SIG-M5 treated with dmso at 0.1 percent for 504 hours (cell line): ENCODE results near the gene MAP3K5.
"Not testable (repeated sequence)": the region's sequence is repeated elsewhere in the genome, so short reads cannot be mapped to it uniquely, and the experiment has no call there.

Experiments
- DNase-seq: peaks from one replicate; lab custom pipeline; 2025; ENCODE audit not compliant: unreplicated experiment; lab: John Stamatoyannopoulos, UW

The MAP3K5 gene

DNA sequence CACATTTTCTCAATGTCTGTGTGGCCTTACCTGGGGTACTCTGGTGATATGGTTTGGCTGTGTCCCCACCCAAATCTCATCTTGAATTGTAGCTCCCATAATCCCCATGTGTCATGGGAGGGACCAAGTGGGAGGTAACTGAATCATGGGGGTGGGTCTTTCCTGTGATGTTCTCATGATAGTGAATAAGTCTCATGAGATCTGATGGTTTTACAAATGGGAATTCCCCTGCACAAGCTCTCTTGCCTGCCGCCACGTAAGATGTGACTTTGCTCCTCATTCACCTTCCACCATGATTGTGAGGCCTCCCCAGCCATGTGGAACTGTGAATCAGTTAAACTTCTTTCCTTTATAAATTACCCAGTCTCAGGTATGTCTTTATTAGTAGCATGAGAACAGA is 201.4 kb downstream of the MAP3K5 start:
- not testable (repeated sequence) for DNase-seq

DNA sequence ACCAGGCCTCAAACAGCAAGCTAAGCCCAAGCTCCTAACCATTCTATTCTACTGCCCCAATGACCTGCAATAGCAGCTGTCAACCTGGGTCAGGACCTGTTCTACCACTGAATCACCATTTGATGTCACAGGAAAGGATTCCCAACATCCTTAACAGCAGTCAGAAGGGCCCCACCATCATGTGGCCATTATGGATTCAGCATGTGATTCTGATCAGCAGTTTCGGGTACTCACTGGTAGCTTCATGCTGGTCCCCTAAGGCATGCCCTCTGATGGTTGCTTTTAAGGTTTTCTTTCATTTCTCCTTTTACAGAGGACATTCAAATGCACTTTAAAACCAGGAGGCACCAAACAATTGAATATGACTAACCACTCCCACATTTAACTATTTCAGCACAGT is 204.8 kb downstream of the MAP3K5 start:
- no peak for DNase-seq

DNA sequence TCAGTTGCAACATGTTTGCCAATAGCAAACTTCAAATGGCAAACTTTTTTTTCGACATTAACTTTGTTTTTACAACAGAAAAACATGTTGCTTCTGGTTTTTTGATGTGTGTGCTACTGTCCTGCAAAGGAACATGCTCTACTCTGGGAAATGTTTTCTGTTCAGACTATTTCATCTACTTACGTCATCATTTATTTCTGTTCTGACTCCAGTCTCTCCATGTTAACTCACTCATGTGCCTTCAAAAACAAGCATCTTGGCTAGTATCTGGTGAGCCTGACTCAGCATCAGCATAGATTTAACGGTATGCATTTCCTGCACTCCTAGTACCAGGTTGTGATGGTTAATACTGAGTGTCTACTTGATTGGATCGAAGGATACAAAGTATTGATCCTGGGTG is 206.0 kb downstream of the MAP3K5 start:
- no peak for DNase-seq

DNA sequence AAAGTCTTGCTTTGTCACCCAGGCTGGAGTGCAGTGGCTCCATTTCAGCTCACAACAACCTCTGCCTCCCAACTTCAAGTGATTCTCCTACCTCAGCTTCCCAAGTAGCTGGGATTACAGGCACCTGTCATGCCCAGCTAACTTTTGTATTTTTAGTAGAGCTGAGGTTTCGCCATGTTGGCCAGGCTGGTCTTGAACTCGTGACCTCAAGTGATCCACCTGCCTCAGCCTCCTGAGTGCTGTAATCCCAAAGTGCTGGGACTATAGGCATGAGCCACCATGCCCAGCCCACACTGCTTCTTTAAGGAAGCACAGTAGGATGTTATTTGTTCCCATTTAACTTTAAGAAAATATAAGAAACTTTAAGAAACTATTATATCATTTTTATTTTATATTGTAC is 206.8 kb downstream of the MAP3K5 start:
- DNase-seq = not testable (repeated sequence)

DNA sequence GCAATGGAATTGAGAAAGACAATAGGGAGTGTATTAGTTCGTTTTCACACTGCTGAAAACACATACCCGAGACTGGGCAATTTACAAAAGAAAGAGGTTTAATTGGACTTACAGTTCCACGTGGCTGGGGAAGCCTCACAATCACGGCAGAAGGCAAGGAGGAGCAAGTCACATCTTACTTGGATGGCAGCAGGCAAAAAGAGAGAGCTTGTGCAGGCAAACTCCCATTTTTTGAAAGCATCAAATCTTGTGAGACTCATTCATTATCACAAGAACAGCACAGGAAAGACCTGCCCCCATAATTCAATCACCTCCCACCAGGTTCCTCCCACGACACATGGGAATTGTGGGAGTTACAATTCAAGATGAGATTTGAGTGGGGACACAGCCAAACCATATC is 208.0 kb downstream of the MAP3K5 start:
- not testable (repeated sequence) for DNase-seq

DNA sequence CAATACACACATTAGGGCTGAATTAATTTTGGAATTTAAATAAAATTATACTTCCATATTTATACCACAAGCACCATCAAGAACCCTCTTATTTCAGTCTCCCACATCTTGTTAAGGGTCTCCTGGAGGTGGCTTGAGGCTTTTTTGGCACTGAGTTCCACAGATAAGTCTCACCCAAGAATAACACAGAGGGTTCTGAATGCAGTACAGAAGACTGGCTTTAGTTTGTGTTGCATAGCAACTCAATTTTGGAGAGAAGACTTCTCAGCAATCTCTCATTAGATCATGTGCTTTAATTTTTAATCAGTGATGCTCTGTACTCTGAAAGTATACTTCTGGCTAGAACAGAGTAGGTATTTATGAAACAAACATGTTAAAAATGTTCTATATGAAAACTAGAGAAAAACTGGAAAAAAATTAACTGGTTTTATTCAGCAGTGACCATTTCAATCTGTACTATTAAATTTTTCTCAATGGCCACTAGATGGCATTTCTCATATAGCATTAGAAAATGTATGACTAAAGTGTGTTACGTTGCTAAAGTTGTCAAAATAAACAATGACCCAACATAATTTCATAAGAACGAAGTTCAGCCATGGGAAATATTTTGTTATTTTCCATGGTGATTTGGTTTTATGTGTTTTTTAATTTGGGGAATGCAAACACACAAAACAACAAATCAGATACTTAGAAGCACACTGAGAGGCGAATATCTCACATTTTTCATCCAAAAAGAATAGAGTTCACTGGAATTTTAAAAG is 209.4 kb downstream of the MAP3K5 start:
- peak; percentile 51 for DNase-seq

DNA sequence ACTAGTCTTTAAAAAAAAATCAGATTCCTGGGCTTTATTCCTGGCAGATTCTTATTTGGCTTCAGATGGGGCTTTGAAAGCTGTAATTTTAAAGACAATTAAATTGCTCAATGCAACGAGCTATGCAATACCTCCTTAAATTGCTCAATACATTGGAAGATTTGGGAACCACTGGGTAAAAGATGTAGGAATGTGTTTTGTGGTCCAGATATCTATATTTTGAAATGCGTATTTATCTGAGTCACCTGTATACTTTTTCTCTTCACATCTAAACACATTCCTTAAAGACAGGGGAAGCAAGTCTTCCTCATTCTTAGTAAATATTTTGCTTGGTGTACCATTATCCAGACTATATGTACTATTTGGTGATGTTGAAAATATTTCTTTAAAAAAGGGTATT is 212.5 kb downstream of the MAP3K5 start:
- DNase-seq = no peak

DNA sequence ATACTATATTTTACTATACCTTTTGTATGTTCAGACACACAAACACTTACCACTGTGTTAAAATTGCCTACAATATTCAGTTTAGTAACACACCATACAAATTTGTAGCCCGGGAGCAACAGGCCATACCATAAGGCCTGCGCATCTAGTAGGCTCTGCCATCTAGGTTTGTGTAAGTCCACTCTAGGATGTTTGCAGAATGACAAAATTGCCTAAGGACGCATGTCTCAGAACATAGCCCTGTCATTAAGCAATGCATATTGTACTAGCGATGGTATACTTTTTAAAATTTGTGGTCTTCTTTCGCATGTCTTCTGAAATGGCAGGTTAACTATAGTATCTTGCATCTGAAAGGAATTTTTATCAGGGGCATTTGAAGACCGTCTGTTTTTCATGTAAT is 215.5 kb downstream of the MAP3K5 start:
- DNase-seq = no peak

DNA sequence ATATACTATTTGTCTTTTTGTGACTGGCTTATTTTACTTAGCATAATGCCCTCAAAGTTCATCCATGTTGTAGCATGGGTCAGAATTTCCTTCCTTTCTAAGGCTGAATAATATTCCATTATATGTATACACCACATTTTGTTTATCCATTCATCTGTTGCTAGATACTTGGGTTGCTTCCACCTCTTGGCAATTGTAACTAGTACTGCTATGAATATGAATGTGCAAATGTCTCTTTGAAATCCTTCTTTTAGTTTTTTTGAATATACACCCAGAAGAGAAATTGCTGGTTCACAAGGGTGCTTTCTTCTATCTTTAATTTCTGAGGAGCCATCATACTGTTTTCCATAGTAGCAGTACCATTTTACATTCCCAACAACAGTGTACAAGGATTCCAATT is 220.8 kb downstream of the MAP3K5 start:
- no peak for DNase-seq

DNA sequence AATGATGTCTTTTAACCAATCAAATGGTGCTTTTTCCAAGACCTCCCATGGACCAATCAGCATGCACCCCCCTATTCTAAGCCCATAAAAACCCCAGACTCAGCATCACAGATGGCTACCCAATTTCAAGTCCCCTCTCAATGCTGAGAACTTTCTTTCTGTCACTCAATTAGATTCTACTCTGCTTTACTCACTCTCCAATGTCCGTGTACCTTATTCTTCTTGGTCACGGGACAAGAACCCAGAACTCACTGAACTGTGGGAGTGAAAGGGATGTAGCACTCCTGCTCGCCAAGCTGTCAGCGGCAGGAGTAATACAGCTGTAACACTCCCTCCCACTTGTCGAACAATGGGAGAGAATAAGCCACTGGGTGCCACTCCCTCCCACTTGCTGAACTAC is 221.2 kb downstream of the MAP3K5 start:
- no peak for DNase-seq

DNA sequence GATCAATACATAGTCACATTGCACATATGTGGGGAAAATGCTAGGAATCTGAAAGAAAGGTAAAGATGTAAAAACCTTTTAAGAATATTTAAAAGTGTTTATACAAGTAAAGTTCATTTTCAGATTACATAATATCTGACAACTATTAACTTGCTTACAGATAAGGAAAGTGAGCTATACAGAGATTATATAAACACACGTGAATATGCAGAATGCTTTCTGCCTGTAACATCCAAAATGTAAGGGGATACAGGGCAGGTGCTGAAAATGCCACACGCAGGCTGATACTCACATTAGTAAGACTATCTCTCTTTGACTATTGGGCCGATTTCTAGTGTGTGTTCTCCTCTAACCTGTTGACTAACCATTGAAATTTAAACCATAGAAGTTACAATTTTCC is 224.1 kb downstream of the MAP3K5 start:
- no peak for DNase-seq

DNA sequence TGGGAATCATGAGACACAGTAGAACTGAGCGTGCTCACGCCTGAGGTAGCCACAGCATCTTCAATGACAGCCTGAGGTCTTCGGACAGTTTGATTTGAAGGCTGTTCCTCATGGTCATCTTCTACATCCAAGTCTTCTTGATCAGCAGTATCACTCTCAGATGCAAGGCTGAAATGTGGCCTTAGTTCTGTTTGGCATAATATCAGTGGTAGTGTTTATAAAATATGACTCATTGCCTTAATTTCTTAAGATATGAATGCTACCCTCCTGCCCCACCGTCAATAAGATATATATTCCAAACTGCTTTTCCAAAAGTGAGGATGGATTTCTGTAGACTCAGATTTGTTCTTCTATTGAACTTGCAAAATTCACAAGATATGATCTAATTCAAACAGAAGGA is 224.6 kb downstream of the MAP3K5 start:
- DNase-seq = no peak

DNA sequence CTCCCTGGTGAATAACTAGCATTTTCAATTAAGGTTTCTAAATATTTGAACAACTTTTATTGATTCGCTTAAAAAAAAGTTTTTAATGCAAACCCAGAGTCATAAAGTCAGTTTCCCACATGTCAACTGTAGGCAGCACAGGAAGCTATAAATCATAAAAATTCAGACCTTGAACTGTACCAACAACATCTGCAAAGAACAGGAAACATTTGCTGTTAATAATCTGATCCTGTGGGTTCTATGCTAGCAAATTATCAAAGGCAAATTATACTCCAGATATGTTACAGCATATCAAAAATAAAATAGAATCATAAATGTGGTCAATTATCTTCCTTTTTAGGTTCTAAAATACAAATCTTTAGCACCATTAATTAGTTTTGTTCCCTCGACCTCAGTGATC is 225.4 kb downstream of the MAP3K5 start:
- no peak for DNase-seq

DNA sequence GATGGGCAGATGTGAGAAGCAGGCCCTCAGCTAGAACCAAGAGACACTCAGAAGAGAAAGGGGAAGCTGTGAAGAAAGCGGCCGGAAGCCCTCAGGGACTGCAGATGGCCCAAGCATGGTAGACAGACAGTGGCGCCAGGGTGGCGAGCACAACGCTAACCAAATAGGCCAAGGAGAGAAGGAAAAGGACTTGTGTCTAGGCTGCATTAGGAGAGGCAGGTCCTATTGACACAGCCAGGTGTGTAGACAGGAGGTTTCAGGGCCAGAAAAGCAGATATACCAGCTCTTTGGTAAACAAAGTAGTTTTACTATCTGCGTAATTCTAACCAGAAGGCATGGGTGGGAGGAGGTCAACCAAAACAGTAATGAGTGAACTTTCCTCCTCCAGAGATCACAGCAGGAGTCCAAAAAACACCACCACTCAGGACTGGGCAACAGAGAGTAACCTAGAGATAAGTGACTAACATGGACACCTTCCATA is 226.2 kb downstream of the MAP3K5 start:
- peak; percentile 41 for DNase-seq

DNA sequence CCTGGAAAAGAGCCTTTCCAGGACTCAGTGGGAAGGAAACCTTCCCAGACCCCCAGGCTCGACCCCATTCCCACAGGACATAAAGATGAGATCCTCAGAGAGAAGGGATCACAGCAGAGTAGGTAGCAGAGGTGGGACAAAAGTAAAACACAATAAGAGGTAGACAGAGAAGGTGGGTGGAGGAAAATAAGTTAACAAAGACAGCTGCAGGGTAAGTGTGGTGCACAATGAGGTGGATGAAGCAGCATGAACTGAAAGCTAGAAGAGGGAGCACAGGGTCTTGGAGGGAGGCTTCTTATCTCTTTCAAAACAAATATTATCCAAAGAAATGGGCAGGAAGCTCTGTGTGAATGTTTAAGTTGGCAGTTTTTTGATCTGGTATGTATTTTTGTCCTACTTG is 228.1 kb downstream of the MAP3K5 start:
- DNase-seq = no peak

DNA sequence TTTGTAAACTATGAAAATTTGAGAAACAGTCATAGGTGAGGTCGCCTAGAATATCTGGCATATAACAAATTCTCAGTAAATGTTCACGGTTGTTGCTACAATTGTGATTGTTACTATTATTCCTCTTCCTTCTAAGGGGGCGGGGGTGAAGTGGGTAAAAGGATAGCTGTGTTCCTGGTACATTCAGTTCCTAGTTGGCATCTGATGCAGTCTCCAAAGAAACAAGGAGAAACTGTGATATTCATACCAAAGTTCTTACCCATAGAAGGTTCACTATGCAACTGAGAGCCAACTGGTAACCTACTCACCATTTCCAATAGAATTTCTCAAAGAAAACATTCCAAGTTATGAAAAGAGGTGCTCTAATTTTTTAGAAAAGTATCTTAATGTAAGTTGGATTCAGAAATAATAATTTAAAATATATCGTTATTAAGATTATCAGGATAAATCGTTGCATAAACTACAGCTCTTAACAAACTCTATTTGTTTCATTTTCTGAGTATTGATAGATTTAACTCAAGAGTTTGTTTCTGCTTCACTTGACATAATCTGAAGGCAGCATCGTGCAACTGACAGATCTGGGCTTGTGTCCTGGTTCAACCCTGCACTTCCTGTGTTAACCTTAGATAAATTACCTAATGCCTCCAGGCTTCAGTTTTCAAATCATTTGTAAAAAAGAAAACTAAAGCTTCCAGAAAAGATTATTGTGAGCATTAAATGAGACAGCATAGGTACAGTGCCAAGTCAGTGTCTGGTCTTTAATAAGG is 228.7 kb downstream of the MAP3K5 start:
- no peak for DNase-seq

DNA sequence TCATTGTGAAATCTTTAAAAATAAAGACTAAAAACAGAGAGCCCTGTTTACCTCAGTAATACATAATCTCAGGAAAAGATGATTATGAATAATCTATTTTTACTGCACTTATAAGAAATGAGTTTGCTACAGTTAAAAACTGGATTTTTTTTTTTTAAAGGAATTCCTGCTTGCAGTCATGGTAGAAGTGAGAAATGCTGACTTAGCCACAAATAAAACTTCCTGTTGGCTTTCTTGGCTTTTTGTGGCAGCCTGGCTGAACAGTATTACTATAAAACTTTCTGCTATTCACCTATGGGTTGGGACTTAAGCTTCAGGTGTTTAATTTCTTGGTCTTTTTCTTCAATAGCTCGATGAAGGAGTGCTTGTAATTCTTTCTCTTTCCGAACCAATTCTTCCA is 230.1 kb downstream of the MAP3K5 start:
- DNase-seq = no peak

DNA sequence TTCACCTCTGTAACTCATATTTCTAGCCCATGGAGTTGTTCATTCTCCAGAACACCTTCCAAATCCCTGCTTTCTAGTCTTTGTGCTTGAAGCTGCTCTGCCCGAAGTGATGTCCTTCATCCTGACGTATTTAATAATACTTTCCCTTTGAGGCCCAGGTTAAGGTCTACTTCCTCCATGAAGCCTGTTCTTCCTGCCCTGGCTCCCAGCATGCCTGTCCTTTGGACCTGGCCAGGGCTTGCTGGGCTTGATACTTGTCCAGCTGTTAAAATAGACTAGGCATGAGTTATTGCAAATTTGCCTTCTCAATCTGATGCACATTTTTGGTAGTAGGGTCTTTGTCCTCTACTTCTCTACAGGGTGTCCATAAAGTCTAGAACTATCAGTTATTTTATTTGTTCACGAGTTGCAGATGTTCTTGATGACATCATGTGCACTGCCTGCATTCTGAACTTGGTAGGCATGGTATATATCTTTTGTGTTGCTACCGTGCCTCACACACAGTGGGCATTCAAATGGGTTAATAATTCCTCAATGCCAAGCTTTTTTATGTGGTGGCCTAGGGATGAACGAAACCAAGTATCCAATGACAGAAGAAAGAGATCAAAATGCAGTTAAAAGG is 239.0 kb downstream of the MAP3K5 start:
- DNase-seq = no peak

DNA sequence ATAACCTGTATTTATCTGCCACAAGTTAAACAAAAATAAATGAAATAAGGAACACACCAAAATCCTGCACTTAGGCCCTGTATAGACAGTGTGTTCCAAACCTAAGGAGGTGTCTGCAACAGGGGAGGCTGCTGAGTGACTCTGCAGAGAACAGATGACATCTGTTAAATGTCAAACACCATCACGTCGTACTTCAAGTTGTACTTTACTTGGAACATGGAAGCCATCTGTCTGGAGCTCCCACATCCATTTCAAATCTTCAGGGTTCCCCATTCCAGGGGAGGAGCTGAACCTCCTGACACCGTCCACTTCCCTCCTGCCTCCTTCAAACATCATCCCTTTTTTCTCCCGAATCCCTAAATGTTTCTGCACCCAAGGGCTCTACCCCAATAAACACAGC is 240.2 kb downstream of the MAP3K5 start:
- no peak for DNase-seq

DNA sequence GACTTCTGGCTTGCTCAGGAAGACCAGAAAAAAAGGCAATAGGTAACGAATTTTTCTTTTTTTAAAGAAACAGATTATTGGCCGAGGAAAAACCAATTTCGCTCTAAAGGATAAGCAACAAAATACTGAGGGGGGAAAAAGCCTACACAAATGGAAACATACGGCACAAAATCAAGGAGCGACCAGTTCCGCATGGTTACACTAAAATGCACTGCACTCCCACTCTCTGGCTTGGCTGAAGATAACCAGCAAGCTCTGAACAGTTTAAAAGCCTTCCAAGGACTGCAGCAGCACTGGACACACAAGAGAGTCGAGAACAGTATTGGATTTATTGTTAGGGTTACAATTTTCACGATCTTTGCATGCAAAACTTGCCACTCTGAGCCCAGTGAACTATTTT is 241.2 kb downstream of the MAP3K5 start:
- no peak for DNase-seq

DNA sequence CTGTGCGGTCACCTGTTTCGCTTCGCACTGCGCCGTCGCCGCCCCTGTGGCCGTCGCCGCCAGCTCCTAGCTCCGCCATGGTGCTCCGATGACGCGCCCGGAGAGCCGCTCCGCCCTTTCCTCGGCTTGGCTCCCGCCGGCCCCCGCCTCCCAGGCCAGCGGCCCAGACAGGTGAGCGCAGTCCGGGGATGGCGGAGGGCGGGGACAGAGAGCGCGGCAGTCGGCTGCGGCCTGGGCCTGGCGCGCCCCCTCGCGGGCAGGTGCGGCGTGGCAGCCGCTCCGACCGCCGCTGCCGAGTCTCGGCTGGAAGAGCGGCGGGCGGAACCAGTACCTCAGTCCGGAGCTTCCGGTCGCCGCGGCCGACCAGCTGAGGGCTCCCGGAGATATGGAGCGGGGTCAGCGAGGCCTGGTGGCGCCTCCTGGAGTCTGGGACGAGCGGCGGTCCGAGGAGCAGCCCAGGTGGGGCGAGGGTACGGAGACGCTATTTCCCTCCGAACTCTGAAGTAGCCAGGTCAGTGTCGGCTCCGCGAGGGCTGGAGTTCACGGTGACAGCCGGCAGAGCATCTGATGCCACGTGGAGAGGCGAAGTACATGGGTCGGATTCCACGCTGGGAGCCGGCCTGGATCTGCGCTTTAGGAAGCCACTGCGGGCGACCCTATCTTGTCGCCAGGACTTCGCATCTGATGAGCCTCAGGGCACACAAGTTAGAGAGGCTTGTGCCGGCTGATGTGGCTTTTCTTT is 241.8 kb downstream of the MAP3K5 start, which contains the start of gene MAP7:
MAP7 (minus strand) TSS at position 93 of the 742 bp plus-strand sequence; CDS start at position 79, 14 bp downstream.
- DNase-seq = peak; percentile 41
